ENCODE measurements around the gene KCNN4.
A peak's percentile ranks its signal among the peaks of the same experiment; 100 is the strongest.

KCNN4 gene

DNA sequence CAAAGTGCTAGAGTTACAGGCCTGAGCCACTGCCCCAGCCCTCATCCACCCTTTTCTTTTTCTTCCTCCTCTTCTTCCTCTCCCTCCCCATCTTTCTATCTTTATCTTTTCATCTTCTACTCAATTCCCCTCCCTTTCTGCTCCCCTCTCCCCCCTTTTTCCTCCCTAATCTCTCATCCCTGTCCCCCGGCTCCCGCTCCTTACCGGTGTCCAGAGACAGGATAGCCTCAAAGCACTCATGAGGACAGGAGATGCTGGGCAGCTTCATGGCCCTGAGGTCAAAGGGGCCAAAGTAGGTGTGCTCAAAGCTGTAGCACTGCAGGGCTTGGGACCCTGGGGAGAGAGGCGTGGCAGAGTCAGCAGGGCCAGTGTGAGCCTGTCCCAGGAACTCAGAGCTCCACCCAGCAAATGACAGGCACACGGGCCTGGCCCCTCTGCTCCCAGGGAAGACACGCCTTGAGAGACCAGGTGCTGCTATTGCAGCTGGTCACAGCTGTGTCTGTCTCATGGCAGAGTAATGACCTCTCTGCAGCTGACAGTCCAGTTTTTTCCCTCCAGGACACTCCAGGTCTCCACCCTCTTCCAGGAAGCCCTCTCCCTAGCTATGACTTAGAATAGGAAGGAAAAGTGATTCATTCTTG is 18.8 kb upstream of the KCNN4 start:
- no peak for DNase-seq (ENCODE audit: extremely low read depth in 1 of 2, low read depth in 1 of 2)

DNA sequence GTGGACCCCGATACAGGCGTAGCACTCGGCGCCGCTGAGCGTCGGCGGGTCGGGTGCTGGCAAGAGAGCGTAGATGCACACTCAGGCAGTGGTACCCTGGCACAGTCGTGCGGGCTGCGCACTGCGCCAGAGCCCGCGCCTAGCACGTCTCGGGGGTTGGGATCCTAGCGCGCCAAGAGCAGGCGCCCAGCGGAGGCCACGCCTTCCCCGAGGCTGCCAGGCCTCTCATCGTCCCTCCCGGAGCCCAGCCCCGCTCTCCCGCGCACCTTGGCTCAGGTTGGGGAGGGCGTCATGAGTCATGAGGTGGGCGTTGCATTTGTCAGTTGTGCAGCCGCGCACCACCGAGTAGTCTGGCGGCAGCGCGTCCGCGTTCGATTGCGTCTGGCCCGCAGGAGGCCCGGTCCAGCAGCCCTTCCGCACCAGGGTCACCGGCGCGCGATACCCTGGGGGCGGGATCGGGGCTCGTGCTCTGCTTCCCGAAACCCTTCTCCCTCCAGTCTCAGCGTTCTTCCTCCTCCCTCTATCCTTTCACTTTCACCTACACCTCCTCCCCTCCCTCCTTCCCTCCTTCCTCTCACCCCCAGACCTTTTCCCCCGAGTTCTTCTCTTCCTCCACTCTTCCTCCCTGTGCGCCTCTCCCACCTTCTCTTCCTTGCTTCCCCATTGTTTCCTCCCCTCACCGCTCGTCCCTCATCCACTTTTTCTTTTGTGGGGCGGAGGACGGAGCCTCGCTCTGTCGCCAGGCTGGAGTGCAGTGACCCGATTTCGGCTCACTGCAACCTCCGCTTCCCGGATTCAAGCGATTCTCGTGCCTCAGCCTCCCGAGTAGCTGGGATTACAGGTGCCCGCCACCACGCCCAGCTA is 18.0 kb upstream of the KCNN4 start:
- DNase-seq (ENCODE audit: extremely low read depth in 1 of 2, low read depth in 1 of 2): peak in 1 of 2 donors; percentile 77

DNA sequence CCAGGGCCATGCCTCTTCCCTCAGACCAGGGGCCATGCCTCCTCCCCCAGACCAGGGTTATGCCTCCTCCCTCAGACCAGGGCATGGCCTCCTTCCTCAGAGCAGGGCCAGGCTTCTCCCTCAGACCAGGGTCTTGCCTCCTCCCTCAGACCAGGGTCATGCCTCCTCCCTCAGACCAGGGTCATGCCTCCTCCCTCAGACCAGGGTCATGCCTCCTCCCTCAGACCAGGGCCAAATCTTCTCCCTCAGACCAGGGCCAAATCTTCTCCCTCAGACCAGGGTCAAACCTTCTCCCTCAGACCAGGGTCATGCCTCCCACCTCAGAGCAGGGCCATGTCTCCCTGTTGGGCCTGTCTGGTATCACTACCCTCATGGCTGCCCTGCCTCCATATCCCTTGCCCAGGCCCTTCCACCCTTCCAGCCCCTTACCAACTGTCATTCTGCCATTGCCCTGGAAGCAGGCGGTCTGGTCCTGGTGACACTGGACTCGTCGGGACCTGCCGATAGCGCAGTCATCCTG is 17.3 kb upstream of the KCNN4 start:
- no peak for DNase-seq (ENCODE audit: extremely low read depth in 1 of 2, low read depth in 1 of 2)

DNA sequence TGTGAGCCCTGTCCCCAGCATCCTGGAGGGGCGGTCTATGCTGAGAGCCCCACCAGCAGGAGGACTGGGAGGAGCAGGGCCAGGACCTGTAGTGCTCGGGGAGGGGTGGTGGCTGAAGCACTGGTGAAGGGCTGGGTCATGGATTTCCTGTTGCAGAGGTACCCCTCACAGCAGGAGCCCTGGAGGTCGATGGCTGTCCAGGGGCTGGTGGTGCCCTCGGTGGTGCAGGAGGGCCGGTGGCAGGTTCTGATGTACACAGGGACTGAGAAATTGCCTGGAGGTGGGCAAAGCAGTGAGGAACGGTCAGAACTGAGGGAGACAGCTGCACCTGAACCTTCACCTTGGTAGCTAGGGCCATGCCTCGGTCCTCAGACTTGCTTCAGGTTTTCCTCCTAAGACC is 16.8 kb upstream of the KCNN4 start:
- no peak for DNase-seq (ENCODE audit: extremely low read depth in 1 of 2, low read depth in 1 of 2)

DNA sequence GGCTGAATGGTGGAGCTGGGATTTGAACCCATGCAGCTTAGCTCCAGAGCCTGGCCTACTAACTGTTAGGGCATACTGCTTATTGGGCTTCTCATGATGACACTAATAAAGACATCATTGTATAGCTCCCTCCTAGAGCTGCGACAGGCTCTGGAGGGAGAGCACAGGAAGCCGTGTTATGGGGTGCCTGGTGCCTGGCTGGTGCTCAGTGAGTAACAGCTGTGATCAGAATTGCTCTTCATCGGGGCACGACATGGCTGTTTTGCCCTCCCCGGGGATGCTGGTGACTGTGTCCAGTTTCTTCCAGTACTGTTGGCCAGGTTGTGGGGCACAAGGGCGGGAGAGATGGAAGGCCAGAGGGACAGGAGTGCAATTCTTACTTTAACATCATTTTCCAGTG is 16.3 kb upstream of the KCNN4 start:
- no peak for DNase-seq (ENCODE audit: extremely low read depth in 1 of 2, low read depth in 1 of 2)

DNA sequence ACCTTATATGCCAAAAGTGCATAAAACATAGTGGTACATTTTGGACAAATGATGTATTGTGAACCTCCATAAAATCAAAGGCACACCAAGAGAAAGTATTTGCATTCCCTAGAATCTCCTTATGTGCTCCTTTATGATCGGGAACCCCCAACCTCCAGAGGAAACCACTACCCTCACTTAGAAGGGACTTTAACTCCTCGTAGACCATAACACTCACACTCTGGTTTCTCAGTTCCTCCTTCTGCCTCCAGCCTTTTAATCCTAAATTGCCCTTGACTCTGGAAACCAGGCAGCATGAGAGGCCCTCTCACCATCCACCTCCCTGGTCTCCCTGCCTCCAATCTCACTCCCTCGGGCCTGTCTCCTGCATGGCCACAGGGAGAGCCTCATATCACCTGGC is 9.8 kb upstream of the KCNN4 start:
- no peak for DNase-seq (ENCODE audit: extremely low read depth in 1 of 2, low read depth in 1 of 2)

DNA sequence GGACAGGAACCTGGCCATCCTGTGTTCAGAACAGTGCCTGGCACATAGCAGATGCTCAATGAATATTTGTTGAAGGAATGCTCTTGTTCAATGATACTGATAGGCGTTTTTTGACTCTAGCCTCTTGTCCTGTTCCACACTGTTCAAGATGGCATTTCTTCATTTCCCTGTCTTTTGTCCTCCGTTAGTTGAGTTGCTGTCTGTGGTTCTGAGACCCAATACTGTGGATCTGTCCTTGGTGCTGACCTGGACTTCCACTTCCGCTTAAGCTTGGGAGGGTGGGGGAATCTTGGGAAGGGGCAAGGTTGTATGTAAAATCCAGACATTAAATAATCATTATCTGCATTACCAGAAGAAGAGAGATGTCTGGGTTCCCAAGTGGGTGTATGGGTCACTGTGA is 8.3 kb upstream of the KCNN4 start:
- no peak for DNase-seq (ENCODE audit: extremely low read depth in 1 of 2, low read depth in 1 of 2)

DNA sequence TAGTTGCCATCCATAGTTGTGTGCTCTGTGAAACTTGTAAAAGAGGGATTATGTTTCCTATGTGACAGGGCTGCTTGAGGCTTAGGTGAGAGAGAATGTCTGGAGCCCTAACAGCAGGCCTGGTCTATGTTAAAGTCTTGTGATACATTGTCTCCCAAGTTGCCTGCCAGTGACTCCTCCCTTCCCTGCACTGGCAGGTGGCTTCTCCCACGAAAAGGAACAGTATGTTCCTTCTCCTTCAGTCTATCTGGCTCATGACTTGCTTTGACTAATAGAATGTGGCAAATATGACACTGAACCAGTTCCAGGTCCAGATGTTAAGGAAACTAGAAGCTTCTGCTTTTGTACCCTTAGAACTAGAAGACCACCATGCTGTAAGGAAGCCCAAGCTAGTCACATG is 5.9 kb upstream of the KCNN4 start:
- no peak for DNase-seq (ENCODE audit: extremely low read depth in 1 of 2, low read depth in 1 of 2)

DNA sequence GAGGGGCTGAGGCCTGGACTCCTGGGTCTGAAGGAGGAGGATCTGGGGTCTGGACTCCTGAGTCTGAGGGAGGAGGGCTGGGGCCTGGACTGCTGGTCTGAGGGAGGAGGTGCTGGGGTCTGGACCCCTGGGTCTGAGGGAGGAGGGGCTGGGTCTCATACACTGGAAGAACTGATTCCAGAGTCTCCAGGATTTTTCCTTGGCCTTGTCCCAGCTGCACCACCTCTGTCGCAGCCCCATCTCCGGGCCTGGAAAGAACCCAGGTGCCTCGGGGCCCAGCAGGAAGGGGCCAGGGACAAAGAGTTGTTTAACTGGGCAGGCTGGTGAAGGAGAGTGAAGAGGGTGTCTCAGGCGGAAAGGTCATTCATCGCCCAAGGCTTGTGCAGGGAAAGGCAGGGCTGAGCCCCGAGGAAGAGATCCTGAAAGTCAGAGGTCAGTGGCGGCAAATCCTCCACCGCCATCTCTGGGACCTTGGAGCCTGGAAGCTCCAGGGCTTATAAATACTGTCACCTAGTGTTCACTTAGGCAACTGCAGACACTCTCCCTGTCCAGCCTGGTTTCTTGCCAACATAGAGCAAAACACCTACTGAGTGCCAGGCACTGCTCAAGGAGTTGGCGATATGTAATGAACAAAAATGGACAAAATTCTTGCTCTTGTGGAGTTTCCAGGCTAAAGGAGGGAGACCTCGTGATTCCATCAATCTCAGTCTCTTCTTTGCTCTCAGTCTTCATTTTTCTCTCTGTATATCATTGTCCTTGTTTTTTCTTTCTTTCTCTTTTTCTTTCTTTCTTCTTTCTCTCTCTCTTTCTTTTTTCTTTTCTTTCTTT is 4.4 kb upstream of the KCNN4 start:
- no peak for DNase-seq (ENCODE audit: extremely low read depth in 1 of 2, low read depth in 1 of 2)

DNA sequence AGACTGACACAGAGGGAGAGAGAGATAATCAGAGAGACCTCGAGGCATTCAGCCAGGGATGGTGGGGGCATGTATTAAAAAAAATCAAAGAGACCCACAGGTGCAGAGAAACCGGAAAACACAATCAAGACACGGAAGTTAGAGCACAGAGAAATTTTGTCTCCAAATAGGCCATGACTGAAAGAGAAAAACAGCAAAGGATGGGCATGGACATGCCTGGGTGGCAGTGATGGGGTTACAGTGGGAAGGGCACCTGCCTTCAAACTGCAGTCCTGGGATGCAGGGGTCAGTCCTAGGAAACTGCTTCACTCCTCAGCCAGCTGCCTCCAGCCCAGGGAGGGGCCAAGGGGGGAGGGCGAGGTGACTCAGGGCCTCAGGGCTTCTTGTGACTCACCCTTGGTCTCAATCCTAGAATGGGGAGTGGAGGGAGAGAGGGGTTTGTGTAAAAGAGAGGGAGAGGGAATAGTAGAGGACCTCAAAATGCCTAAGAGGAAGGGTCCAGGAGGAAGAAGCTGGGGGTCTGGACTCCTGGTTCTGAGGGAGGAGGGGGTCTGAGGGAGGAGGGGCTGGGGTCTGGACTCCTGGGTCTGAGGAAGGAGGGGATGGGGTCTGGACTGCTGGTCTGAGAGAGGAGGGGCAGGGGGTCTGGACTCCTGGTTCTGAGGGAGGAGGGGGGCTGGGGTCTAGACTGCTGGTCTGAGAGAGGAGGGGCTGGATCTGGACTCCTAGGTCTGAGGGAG is 3.6 kb upstream of the KCNN4 start:
- DNase-seq (ENCODE audit: extremely low read depth in 1 of 2, low read depth in 1 of 2): peak in 1 of 2 donors; percentile 60

DNA sequence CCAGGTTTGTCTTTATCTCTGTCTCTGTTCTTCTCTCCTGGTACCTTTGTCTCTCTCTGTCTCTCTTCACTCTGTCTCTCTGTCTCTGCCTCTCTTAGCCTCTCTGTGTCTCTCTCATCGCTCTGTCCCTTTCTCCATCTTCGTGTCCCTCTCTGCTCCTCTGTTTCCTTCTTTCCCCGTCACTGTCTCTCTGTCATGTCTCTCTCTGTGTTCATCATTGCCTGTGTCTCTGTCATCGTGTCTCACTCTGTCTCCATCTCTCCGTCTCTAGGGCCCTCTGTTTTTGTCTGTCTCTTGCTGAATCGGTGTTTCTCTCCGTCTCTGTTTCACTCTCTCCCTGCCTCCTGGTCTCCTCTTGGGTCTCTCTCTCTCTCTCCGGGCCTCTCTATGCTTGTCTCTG is 2.9 kb upstream of the KCNN4 start:
- DNase-seq (ENCODE audit: extremely low read depth in 1 of 2, low read depth in 1 of 2): no peak

DNA sequence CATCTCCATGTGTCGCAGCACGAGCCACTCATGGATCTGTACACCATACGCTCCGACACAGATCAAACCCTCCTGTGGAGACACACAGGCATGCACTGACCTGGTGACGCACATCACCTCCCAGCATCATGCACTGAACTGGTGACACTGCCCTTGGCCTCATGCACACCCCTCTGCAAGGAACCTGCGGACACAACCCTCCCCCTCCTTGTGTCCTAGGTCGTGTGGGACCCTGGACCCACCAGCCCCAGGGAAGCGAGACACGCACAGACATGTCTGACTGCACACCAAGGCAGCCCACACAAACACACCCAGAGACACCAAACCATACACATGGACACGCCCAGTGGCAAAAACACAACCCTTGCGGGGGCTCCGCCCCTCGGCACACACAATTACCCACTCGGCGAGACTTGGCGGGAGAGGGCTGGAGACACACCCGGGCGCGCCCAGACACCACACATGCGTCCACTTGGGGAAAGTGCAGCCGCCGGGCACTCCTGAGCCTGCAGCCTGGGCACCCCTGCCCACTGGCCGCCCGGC is 2.0 kb upstream of the KCNN4 start:
- DNase-seq (ENCODE audit: extremely low read depth in 1 of 2, low read depth in 1 of 2): no peak

DNA sequence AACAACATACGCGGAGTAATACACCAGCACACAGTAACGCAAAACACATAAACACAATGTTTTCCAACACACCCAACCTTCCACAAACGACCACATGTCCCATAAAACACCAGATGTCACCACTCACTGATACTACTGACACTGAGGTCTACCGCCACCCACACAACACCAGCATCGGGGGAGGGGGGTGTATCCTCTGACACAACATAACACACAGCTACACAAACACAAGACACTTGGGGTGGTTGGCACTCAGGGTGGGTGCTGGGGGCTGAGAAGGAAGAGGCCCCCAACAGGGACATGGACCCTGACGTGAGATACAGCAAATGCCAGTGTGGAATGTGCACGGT is 1.5 kb upstream of the KCNN4 start:
- DNase-seq (ENCODE audit: extremely low read depth in 1 of 2, low read depth in 1 of 2): no peak

DNA sequence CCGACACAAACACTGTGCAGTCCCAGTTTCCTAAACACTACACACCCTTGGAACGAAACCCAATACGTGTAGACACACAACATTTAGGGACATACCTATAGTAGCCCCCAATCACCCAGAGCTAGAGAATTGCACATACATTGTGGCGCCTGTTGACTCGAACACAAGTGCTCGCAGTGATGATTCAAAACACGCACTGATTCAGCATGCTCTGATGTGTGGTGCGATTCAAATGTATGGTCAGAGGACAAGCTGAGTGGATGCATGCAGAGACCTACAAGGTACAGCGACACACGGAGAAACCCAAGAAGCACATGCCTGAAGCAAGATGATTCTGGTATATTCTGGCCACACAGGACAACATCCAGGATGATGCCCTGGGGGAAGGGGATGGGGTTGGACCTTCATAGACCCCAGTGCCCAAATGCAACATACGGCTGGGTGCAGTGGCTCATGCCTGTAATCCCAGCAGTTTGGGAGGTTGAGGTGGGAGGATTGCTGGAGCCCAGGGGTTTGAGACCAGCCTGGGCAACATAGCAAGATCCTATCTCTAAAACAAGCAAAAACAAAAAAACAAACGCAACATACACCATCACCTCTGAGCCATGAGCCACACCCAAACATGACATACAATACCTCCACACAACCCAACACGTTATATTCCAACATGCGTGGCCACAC is 997 bp upstream of the KCNN4 start:
- peak in 1 of 2 donors; percentile 63 for DNase-seq (ENCODE audit: extremely low read depth in 1 of 2, low read depth in 1 of 2)

DNA sequence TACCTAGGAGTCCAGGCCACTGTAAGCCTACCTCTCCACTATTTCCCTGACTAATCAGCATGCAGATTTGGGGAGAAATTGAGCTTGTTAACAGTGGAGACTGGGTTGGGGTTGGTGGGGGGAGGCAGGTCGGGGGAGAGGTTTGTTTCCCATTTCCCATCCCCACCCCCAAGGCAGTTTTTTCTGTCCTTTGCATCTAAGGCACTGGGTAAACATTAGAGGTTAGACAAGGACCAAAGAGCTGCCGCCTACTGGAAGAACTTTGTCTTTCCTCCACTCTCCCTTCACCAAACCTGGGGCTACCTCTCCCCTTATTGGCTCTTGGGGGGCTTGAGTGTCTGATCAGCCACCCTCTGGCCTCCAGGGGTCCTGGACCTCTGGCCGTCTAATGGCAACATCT is 953 bp downstream of the KCNN4 start:
- DNase-seq (ENCODE audit: extremely low read depth in 1 of 2, low read depth in 1 of 2): no peak

DNA sequence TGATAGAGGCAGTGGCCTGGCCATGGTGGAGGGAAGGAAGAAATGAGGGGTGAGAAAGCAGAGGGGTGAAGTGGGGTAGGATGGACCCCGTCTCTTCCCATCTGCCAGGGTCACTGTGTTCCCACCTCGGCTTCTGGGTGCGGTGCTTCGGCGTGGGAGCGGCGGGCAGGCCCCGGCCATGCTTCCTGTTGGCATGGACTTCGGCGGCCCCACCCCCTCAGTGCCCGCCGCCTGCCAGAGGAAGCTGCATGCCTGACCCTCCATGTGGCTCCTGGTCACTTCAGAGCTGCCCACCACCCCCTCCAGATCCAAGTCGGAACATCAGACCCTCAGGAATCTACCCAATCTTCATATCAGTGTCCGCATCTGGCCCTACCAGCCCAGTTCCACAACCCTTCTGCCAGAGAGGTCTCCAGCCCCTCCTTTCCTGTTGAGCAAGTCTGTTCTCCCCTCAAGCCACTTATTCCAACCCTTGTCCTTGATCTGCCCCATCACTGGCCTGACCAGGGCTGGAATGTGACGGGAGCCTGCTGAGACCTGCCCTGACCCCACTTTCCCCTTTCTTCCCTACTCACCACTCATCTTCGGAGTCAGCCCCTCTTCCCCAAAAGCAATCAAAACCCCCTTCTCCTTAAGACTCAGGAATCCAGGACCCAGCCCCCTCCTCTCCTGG is 1.5 kb downstream of the KCNN4 start:
- no peak for DNase-seq (ENCODE audit: extremely low read depth in 1 of 2, low read depth in 1 of 2)

DNA sequence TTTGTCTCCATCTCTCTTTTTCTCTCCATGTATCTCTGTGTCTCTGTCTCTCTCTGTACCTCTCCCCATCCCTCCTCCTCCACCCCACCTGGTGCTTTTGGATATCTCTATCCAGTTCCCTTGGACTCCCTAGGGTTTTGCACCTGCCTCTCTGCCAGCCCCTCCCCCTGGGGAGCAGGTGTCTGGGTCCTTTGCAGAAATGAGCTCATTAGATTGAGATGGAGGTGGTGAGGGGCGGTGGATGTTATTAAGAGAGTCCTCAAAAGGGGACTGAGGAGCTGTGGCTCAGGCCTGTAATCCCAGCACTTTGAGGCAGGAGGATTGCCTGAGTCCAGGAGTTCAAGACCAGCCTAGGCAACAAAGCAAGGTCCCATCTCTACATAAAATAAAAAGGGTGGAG is 2.1 kb downstream of the KCNN4 start:
- DNase-seq (ENCODE audit: extremely low read depth in 1 of 2, low read depth in 1 of 2): no peak

DNA sequence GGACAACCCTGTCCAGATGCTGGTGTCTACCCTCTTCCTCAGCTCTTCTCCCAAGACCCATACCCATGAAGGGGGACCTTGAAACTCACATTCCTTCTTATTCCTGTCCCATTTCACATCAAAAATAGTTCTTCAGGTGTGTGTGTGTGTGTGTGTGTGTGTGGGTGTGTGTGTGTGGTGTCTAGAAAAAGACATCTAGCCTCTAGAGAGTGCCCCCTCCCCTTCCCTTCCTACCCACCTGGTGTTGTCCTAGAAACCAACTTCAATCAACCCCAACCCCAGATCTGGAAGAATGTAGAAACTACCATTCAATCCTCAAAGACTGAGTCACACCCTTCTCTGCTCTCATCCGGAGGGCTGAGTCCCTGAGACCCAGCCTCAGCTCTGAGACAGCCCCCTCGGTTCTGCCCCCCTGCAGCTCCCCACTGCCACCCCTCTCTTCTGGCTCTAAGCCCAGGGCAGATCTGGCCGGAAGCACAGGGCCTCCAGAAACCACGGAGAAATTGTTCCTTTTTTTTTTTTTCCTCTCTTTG is 3.5 kb downstream of the KCNN4 start:
- DNase-seq (ENCODE audit: extremely low read depth in 1 of 2, low read depth in 1 of 2): no peak

DNA sequence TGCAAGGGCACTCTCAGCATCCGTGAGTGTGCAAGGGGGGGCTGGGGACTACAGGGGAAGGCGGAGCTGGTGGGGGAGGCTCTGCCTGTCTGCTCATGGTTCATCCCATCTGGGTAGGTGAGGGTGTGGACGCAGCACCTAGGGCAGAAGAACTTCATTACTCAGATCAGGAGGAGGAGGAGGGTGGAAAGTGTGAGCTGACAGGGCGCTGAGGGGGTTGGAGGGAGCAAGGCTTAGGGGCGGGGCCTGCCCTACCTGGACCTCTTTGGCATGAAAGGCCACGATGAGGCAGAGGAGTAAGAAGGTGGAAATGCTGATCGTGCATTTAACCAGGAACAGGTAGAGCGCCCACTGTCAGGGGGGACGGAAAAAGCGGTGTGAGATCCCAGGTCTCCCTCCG is 4.5 kb downstream of the KCNN4 start:
- DNase-seq (ENCODE audit: extremely low read depth in 1 of 2, low read depth in 1 of 2): peak in 1 of 2 donors; percentile 78

All from stimulated activated CD8-positive, alpha-beta memory T cell treated with anti-CD3 and anti-CD28 coated beads, Interleukin-7, amount 100 ng/mL, for 48 hours (primary cell).